CD4-positive, alpha-beta T cell treated with Interleukin-6 at 100 ng/mL for 8 hours (primary cell): Measurements from ENCODE around the gene HOXC4.

Experiments used
- DNase-seq: peaks from one replicate; pipeline ENCODE4 v3.0.0-alpha.2; 2020; ENCODE audit warnings: mixed read lengths, low spot score

HOXC4 gene

GRCh38 chr12:54029529-54030441, 23.9 kb upstream of the HOXC4 start:
- DNase-seq: no peak

- DNase-seq: no peak
Measured at GRCh38 chr12:54030442-54030801, 23.2 kb upstream of the HOXC4 start.

GRCh38 chr12:54030889-54031471, 22.7 kb upstream of the HOXC4 start:
- no peak for DNase-seq

GRCh38 chr12:54031480-54031879, 22.2 kb upstream of the HOXC4 start:
- no peak for DNase-seq

GRCh38 chr12:54032086-54032619, 21.5 kb upstream of the HOXC4 start:
- no peak for DNase-seq

- DNase-seq: peak; percentile 48
Measured at GRCh38 chr12:54032627-54033100, 21.0 kb upstream of the HOXC4 start, which contains the start of gene HOXC5. Gene HOXC5 (plus strand): TSS chr12:54033050. CDS start chr12:54033123, 73 bp downstream.

GRCh38 chr12:54033106-54033979, 20.3 kb upstream of the HOXC4 start:
- no peak for DNase-seq

- DNase-seq: no peak
Measured at GRCh38 chr12:54033980-54034784, 19.5 kb upstream of the HOXC4 start.

GRCh38 chr12:54034785-54035310, 18.8 kb upstream of the HOXC4 start:
- no peak for DNase-seq

- no peak for DNase-seq
Measured at GRCh38 chr12:54035568-54036264, 17.9 kb upstream of the HOXC4 start.

- no peak for DNase-seq
Measured at GRCh38 chr12:54036620-54037359, 16.8 kb upstream of the HOXC4 start.

- no peak for DNase-seq
Measured at GRCh38 chr12:54037360-54038283, 16.0 kb upstream of the HOXC4 start.

GRCh38 chr12:54038284-54038870, 15.3 kb upstream of the HOXC4 start:
- DNase-seq: no peak

GRCh38 chr12:54038871-54039414, 14.7 kb upstream of the HOXC4 start:
- DNase-seq: no peak

- no peak for DNase-seq
Measured at GRCh38 chr12:54039417-54040147, 14.1 kb upstream of the HOXC4 start.

- no peak for DNase-seq
Measured at GRCh38 chr12:54040148-54040494, 13.5 kb upstream of the HOXC4 start.

- DNase-seq: no peak
Measured at GRCh38 chr12:54040648-54041047, 13.0 kb upstream of the HOXC4 start.
